ENCODE data around the gene VANGL2. TPM values are rescaled to one million over a fixed set of nuclear protein-coding genes. Genes with fewer than 3 reads are reported as not detected.

VANGL2 gene
- total and polyA plus RNA-seq, 9 of the 15 experiments (the other 6 are each of a cell fraction or from before 2014, with no cell fraction given): 0.28 to 4.0 (median 0.98) TPM

DNA sequence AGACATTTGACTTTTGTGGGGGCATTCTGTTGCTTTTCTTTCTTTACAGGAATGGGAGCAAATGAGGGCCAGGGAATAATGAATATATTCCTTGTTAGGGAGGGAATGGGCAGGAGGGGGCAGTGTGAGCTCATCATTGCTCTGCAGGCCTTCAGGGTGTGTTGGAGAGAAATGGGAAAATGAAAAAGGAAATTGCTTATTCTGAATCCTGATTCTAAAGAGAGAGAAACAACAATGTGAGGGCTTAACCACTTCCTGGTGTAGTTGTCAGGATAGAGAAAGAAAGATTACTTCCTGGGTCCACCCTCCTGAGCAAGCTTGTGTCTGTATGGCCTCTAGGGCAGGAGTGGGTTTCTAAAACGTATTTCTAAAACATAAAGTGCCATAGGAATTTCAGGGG, 28.3 kb downstream of the VANGL2 start (continued):
- no peak for TF ChIP-seq HDGF (IDR thresholded peaks at IDR 0.05)
- TF ChIP-seq SOX6 (IDR thresholded peaks at IDR 0.05): peak; percentile 24; the same call in 1 of the 2 replicates
- TF ChIP-seq, protein P1, sequence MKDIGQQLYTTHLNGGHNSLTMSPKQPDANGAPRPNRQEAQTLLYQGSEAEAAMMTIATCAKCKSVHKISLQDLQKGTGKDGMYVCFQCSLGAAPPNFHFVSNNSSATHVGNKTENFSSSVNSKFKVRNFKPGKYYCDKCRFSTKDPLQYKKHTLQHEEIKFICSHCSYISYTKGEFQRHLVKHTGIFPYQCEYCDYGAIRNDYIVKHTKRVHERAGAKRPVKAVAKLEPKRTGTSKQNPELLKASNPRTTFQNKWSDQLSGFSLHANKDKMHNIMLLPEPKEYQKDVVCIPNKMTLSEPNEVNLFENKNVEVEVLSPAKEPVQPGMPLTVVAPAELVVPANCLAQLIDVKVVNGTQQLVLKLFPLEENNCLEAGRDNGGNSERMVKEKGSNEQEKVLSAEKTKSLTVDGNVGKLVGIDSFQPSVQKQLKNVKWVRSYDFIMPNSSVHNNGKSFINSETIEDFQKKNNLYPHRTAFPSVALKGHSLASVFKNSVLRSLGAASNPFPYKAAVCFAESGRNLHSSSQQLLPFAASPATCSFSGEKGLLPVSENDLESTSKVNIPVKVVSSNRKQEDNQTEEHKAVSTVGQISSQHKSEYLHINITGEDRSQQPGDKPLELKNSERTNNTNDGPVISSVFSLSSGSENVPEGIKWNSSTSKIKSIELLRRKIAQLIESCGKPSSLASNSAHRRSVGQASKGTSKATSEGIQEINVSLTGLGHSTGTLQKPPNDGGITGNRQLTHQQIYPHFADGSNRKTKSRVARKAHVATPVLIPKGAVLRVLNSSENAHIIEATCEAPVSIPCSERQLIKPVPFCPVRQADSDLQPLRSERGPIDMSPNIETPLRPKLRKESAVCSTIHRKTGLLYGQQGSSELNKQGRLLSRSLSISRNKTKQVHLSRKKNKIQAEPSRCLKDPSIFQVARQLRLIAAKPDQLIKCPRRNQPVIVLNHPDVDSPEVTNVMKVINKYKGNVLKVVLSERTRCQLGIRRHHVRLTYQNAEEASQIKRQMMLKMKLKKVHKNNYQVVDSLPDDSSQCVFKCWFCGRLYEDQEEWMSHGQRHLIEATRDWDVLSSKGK (CRISPR knock-in tag; IDR thresholded peaks at IDR 0.05): no peak
- TF ChIP-seq, protein P2, sequence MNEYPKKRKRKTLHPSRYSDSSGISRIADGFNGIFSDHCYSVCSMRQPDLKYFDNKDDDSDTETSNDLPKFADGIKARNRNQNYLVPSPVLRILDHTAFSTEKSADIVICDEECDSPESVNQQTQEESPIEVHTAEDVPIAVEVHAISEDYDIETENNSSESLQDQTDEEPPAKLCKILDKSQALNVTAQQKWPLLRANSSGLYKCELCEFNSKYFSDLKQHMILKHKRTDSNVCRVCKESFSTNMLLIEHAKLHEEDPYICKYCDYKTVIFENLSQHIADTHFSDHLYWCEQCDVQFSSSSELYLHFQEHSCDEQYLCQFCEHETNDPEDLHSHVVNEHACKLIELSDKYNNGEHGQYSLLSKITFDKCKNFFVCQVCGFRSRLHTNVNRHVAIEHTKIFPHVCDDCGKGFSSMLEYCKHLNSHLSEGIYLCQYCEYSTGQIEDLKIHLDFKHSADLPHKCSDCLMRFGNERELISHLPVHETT (CRISPR knock-in tag; conservative IDR thresholded peaks at IDR 0.05 in 1 of 2, IDR thresholded peaks at IDR 0.05 in 1 of 2): peak in 1 of 2 experiments; percentile 48; a peak in 1 of 4 replicates
- TF ChIP-seq, protein P3, sequence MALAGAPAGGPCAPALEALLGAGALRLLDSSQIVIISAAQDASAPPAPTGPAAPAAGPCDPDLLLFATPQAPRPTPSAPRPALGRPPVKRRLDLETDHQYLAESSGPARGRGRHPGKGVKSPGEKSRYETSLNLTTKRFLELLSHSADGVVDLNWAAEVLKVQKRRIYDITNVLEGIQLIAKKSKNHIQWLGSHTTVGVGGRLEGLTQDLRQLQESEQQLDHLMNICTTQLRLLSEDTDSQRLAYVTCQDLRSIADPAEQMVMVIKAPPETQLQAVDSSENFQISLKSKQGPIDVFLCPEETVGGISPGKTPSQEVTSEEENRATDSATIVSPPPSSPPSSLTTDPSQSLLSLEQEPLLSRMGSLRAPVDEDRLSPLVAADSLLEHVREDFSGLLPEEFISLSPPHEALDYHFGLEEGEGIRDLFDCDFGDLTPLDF (CRISPR knock-in tag; IDR thresholded peaks at IDR 0.05): no peak
- no peak for TF ChIP-seq RBFOX2 (IDR thresholded peaks at IDR 0.05; ENCODE audit: low read depth, low read length)
- TF ChIP-seq ZNF717 (CRISPR knock-in tag; IDR thresholded peaks at IDR 0.05): no peak
- 0 out of 2 replicates have a peak, but pooled peaks have one; percentile 2 for TF ChIP-seq CXXC5 (CRISPR knock-in tag; IDR thresholded peaks at IDR 0.05)
- no peak for TF ChIP-seq ZFP36 (IDR thresholded peaks at IDR 0.05; ENCODE audit: low read depth, low read length, partially characterized antibody)
- no peak for TF ChIP-seq MAZ (CRISPR knock-in tag; conservative IDR thresholded peaks at IDR 0.05 in 1 of 2, IDR thresholded peaks at IDR 0.05 in 1 of 2)
- TF ChIP-seq, protein P4, sequence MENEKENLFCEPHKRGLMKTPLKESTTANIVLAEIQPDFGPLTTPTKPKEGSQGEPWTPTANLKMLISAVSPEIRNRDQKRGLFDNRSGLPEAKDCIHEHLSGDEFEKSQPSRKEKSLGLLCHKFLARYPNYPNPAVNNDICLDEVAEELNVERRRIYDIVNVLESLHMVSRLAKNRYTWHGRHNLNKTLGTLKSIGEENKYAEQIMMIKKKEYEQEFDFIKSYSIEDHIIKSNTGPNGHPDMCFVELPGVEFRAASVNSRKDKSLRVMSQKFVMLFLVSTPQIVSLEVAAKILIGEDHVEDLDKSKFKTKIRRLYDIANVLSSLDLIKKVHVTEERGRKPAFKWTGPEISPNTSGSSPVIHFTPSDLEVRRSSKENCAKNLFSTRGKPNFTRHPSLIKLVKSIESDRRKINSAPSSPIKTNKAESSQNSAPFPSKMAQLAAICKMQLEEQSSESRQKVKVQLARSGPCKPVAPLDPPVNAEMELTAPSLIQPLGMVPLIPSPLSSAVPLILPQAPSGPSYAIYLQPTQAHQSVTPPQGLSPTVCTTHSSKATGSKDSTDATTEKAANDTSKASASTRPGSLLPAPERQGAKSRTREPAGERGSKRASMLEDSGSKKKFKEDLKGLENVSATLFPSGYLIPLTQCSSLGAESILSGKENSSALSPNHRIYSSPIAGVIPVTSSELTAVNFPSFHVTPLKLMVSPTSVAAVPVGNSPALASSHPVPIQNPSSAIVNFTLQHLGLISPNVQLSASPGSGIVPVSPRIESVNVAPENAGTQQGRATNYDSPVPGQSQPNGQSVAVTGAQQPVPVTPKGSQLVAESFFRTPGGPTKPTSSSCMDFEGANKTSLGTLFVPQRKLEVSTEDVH (IDR thresholded peaks at IDR 0.05; ENCODE audit: low read depth, partially characterized antibody): no peak
- peak; percentile 72; the same call in 1 of the 2 replicates for TF ChIP-seq STAG1 (CRISPR knock-in tag; IDR thresholded peaks at IDR 0.05; ENCODE audit: borderline replicate concordance)
- TF ChIP-seq ETV5 (CRISPR knock-in tag; IDR thresholded peaks at IDR 0.05; ENCODE audit: low read depth): 0 out of 2 replicates have a peak, but pooled peaks have one; percentile 20
- peak; percentile 20 to 50; a peak in 1 of 4 replicates for TF ChIP-seq ETV6 (IDR thresholded peaks at IDR 0.05; ENCODE audit: borderline replicate concordance in 1 of 2, low read depth in 2 of 2, low read length in 1 of 2)
- no peak for TF ChIP-seq ETV6 (CRISPR knock-in tag; IDR thresholded peaks at IDR 0.05; ENCODE audit: borderline replicate concordance)
- TF ChIP-seq, protein P5, sequence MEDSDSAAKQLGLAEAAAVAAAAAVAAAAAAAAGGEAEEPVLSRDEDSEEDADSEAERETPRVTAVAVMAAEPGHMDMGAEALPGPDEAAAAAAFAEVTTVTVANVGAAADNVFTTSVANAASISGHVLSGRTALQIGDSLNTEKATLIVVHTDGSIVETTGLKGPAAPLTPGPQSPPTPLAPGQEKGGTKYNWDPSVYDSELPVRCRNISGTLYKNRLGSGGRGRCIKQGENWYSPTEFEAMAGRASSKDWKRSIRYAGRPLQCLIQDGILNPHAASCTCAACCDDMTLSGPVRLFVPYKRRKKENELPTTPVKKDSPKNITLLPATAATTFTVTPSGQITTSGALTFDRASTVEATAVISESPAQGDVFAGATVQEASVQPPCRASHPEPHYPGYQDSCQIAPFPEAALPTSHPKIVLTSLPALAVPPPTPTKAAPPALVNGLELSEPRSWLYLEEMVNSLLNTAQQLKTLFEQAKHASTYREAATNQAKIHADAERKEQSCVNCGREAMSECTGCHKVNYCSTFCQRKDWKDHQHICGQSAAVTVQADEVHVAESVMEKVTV (CRISPR knock-in tag; IDR thresholded peaks at IDR 0.05): peak; percentile 98

Measured in K562 (cell line).